HepG2 (cell line): ENCODE data around the gene PHKA2. TPM values are rescaled to one million over a fixed set of nuclear protein-coding genes. Genes with fewer than 3 reads are reported as not detected.
A peak's percentile ranks its signal among the peaks of the same experiment; 100 is the strongest.

Experiments
- ETV5 ChIP-seq: IDR thresholded peaks from 2 replicates; pipeline ENCODE4 v1.6.1; 2018; ENCODE audit warnings: missing biosample characterization, missing genetic modification reagents, inconsistent platforms, borderline replicate concordance
- FOSL2 ChIP-seq: sonication (generic); formaldehyde crosslinking; IDR thresholded peaks from 2 replicates; pipeline ENCODE4 v1.4.0; 2020; ENCODE audit warnings: missing genetic modification reagents
- FOXP1 ChIP-seq, 2 experiments: fragments of 450-650 bp in 1 of 2; IDR thresholded peaks; 2 replicates each; pipeline ENCODE4 v1.6.1; 2017 to 2018; ENCODE audit warnings: antibody characterized with exemption in 1 of 2
- HNRNPUL1 ChIP-seq: fragments of 200-400 bp; formaldehyde crosslinking; IDR thresholded peaks from 2 replicates; pipeline ENCODE4 v1.6.1; 2017; ENCODE audit warnings: low read depth, mild to moderate bottlenecking, low read length, moderate library complexity
- MXI1 ChIP-seq: IDR thresholded peaks from 3 replicates; pipeline ENCODE4 v1.6.1; 2012; ENCODE audit warnings: low read depth, low read length, inconsistent platforms, borderline replicate concordance
- SPEN ChIP-seq: sonication (generic); formaldehyde crosslinking; IDR thresholded peaks from 2 replicates; pipeline ENCODE4 v1.5.1; 2020; ENCODE audit warnings: low read depth, mild to moderate bottlenecking, missing genetic modification reagents
- TEAD3 ChIP-seq: optimal IDR thresholded peaks from 2 replicates; pipeline ENCODE3; 2016; ENCODE audit warnings: borderline replicate concordance
- ZBTB40 ChIP-seq, 2 experiments: fragments of 450-650 bp in 1 of 2; sonication (generic) in 1 of 2; formaldehyde crosslinking in 1 of 2; IDR thresholded peaks; 2 replicates each; pipeline versions ENCODE4 v1.6.1 to v1.8.0; 2016 to 2022; ENCODE audit warnings: antibody characterized with exemption in 1 of 2, mild to moderate bottlenecking in 1 of 2, missing genetic modification reagents in 1 of 2
- ZNF687 ChIP-seq: sonication (generic); formaldehyde crosslinking; IDR thresholded peaks from 2 replicates; pipeline ENCODE4 v1.5.1; 2020; ENCODE audit warnings: mild to moderate bottlenecking, missing genetic modification reagents, moderate library complexity
- ZSCAN21 ChIP-seq: sonication (generic); formaldehyde crosslinking; IDR thresholded peaks from 2 replicates; pipeline ENCODE4 v1.8.0; 2022; ENCODE audit warnings: mild to moderate bottlenecking, missing genetic modification reagents, moderate library complexity, borderline replicate concordance
- polyA plus RNA-seq, 8 experiments: library from polyadenylated mRNA; depleted of rRNA in 3 of 8; stranded (reverse) in 7 of 8; unstranded in 1 of 8; fragments of >200 nt; fragmentation: Illumina TruSeq in 4 of 8; extraction: Trizol in 4 of 8; gene quantifications; 2 replicates each; pipeline versions ENCODE4 v1.2.1 to v1.2.3, GENCODE V29; 2011 to 2016; ENCODE audit warnings: low read depth in 4 of 8, missing spikeins in 1 of 8, mixed read lengths in 1 of 8; ENCODE audit not compliant: insufficient read depth in 1 of 8
- total RNA-seq, 5 experiments: library from RNA; depleted of rRNA; stranded (reverse); fragments of >200 nt; fragmentation: Illumina TruSeq; extraction: Trizol; gene quantifications; 2 replicates each; pipeline ENCODE4 v1.2.3, GENCODE V29; 2016; ENCODE audit warnings: low read depth in 1 of 5
- TF ChIP-seq, protein P1 (sequence below): sonication (generic); formaldehyde crosslinking; IDR thresholded peaks from 2 replicates; pipeline ENCODE4 v1.9.0; 2022; ENCODE audit warnings: missing genetic modification reagents, mild to moderate bottlenecking, borderline replicate concordance
- TF ChIP-seq, protein P2 (sequence below): IDR thresholded peaks from 2 replicates; pipeline ENCODE4 v1.6.1; 2016

PHKA2 gene
- total and polyA plus RNA-seq, 2 of the 13 experiments (the other 11 are each of a cell fraction or from before 2014, with no cell fraction given), result 20.5 to 273 TPM

DNA sequence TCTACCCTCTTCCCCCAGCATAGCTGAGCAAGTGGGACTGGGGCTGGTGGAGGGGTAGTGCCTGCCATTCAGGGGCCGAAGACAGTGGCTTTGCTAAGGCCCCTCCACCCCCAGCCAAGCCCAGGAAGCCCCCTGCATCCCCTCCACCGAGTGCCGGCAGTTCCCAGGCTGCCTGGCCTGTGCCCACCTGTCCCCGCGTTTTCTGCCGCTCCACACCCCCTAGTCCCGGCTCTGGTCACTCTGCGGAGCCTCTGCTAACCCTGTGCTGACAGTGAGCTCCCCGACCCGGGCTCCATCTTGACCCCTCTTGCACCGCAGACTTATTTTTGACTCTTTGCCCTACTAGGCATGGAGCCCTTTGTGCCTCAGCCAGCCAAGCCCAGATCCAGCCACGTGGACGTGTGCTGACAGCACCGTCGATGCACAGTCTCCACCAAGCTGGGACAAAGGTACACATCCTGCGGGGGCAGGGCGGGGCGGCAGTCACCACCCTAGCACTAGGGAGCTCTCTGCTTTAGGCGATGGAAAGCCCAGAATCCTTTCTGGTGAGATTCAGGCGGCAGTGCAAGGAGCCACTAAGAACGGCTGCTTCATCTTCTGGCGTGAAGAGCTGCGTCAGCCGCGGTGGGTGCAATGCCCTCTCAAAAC, 96.6 kb downstream of the PHKA2 start (continued):
- peak; percentile 60; the same call in 1 of the 2 replicates for TF ChIP-seq ZSCAN21 (CRISPR knock-in tag)
- peak; percentile 87 for TF ChIP-seq ZNF687
- 0 out of 3 replicates have a peak, but pooled peaks have one; percentile 20 for TF ChIP-seq MXI1
- peak; percentile 14 for TF ChIP-seq TEAD3
- TF ChIP-seq FOXP1 (IDR thresholded peaks at IDR 0.05), result no peak
- no peak for TF ChIP-seq FOXP1 (CRISPR knock-in tag; IDR thresholded peaks at IDR 0.05)
- 0 out of 2 replicates have a peak, but pooled peaks have one; percentile 34 for TF ChIP-seq SPEN
- peak; percentile 15; the same call in 1 of the 2 replicates for TF ChIP-seq FOSL2 (CRISPR knock-in tag)
- no peak for TF ChIP-seq HNRNPUL1
- TF ChIP-seq ETV5 (CRISPR knock-in tag), result 0 out of 2 replicates have a peak, but pooled peaks have one; percentile 28
- TF ChIP-seq ZBTB40 (IDR thresholded peaks at IDR 0.05), result no peak
- no peak for TF ChIP-seq ZBTB40 (CRISPR knock-in tag; IDR thresholded peaks at IDR 0.05)
- TF ChIP-seq, protein P1, sequence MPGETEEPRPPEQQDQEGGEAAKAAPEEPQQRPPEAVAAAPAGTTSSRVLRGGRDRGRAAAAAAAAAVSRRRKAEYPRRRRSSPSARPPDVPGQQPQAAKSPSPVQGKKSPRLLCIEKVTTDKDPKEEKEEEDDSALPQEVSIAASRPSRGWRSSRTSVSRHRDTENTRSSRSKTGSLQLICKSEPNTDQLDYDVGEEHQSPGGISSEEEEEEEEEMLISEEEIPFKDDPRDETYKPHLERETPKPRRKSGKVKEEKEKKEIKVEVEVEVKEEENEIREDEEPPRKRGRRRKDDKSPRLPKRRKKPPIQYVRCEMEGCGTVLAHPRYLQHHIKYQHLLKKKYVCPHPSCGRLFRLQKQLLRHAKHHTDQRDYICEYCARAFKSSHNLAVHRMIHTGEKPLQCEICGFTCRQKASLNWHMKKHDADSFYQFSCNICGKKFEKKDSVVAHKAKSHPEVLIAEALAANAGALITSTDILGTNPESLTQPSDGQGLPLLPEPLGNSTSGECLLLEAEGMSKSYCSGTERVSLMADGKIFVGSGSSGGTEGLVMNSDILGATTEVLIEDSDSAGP, result peak; percentile 5; the same call in 1 of the 2 replicates
- TF ChIP-seq, protein P2, sequence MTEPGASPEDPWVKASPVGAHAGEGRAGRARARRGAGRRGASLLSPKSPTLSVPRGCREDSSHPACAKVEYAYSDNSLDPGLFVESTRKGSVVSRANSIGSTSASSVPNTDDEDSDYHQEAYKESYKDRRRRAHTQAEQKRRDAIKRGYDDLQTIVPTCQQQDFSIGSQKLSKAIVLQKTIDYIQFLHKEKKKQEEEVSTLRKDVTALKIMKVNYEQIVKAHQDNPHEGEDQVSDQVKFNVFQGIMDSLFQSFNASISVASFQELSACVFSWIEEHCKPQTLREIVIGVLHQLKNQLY (CRISPR knock-in tag), result peak; percentile 88
